GM21576 (cell line): Measurements from ENCODE around the gene SSR1.
"Not testable (repeated sequence)": the region's sequence is repeated elsewhere in the genome, so short reads cannot be mapped to it uniquely, and the experiment has no call there.

ENCODE experiments used
- ATAC-seq: cut with Tn5 transposase; IDR thresholded peaks from one replicate; pipeline ENCODE4 v1.9.1; 2021; ENCODE audit warnings: mild to moderate bottlenecking, moderate library complexity; ENCODE audit not compliant: unreplicated experiment

Gene SSR1

GRCh38 chr6:7312616-7313504, at the start of gene SSR1:
TSS of gene SSR1 (minus strand) at chr6:7313199. CDS start at chr6:7313120, 79 bp downstream.
- peak; percentile 96 for ATAC-seq

GRCh38 chr6:7351916-7352315, 38.9 kb upstream of the SSR1 start:
- not testable (repeated sequence) for ATAC-seq

GRCh38 chr6:7350591-7350990, 37.6 kb upstream of the SSR1 start:
- not testable (repeated sequence) for ATAC-seq

- not testable (repeated sequence) for ATAC-seq
These were observed 34.6 kb upstream of the SSR1 start for GRCh38 chr6:7347551-7347997.

- ATAC-seq = not testable (repeated sequence)
These were observed 31.9 kb upstream of the SSR1 start for GRCh38 chr6:7344773-7345450.

GRCh38 chr6:7343546-7344475, 30.8 kb upstream of the SSR1 start:
- ATAC-seq = no peak

GRCh38 chr6:7341989-7342742, 29.2 kb upstream of the SSR1 start:
- no peak for ATAC-seq

GRCh38 chr6:7341271-7341670, 28.3 kb upstream of the SSR1 start:
- ATAC-seq = no peak

- ATAC-seq = not testable (repeated sequence)
These were observed 26.2 kb upstream of the SSR1 start for GRCh38 chr6:7339007-7339732.

- no peak for ATAC-seq
These were observed 25.0 kb upstream of the SSR1 start for GRCh38 chr6:7338031-7338430.

GRCh38 chr6:7335519-7335918, 22.5 kb upstream of the SSR1 start:
- ATAC-seq = no peak

- no peak for ATAC-seq
These were observed 21.7 kb upstream of the SSR1 start for GRCh38 chr6:7334685-7335084.

GRCh38 chr6:7332090-7332745, 19.2 kb upstream of the SSR1 start:
- ATAC-seq = no peak

- no peak for ATAC-seq
These were observed 18.5 kb upstream of the SSR1 start for GRCh38 chr6:7331452-7331851.

- no peak for ATAC-seq
These were observed 15.2 kb upstream of the SSR1 start for GRCh38 chr6:7328243-7328642.

- no peak for ATAC-seq
These were observed 12.8 kb upstream of the SSR1 start for GRCh38 chr6:7325750-7326149.

GRCh38 chr6:7324520-7324919, 11.5 kb upstream of the SSR1 start:
- ATAC-seq = peak; percentile 80

- ATAC-seq = no peak
These were observed 10.1 kb upstream of the SSR1 start for GRCh38 chr6:7323074-7323473.

- ATAC-seq = not testable (repeated sequence)
These were observed 8.9 kb upstream of the SSR1 start for GRCh38 chr6:7321866-7322265.
